ENCODE data around the gene RPS14.
A peak's percentile ranks its signal among the peaks of the same experiment; 100 is the strongest.
"Not testable (repeated sequence)": the region's sequence is repeated elsewhere in the genome, so short reads cannot be mapped to it uniquely, and the experiment has no call there.

The RPS14 gene

GRCh38 chr5:150479416-150479815, 29.9 kb upstream of the RPS14 start:
- DNase-seq (ENCODE audit: low spot score), result no peak

- DNase-seq (ENCODE audit: low spot score), result not testable (repeated sequence)
Measured at GRCh38 chr5:150476568-150476967, 27.0 kb upstream of the RPS14 start.

GRCh38 chr5:150473673-150474358, 24.3 kb upstream of the RPS14 start:
- DNase-seq (ENCODE audit: low spot score), result no peak

GRCh38 chr5:150469718-150470469, 20.4 kb upstream of the RPS14 start:
- no peak for DNase-seq (ENCODE audit: low spot score)

- no peak for DNase-seq (ENCODE audit: low spot score)
Measured at GRCh38 chr5:150468206-150468605, 18.7 kb upstream of the RPS14 start.

GRCh38 chr5:150465927-150466326, 16.4 kb upstream of the RPS14 start:
- DNase-seq (ENCODE audit: low spot score), result no peak

GRCh38 chr5:150464554-150465012, 15.0 kb upstream of the RPS14 start:
- no peak for DNase-seq (ENCODE audit: low spot score)

- no peak for DNase-seq (ENCODE audit: low spot score)
Measured at GRCh38 chr5:150461231-150461630, 11.7 kb upstream of the RPS14 start.

GRCh38 chr5:150460781-150461180, 11.2 kb upstream of the RPS14 start:
- DNase-seq (ENCODE audit: low spot score), result no peak

- peak; percentile 93 for DNase-seq (ENCODE audit: low spot score)
Measured at GRCh38 chr5:150458802-150459557, 9.4 kb upstream of the RPS14 start.

- DNase-seq (ENCODE audit: low spot score), result no peak
Measured at GRCh38 chr5:150457562-150458240, 8.2 kb upstream of the RPS14 start.

- DNase-seq (ENCODE audit: low spot score), result no peak
Measured at GRCh38 chr5:150457121-150457520, 7.6 kb upstream of the RPS14 start.

- no peak for DNase-seq (ENCODE audit: low spot score)
Measured at GRCh38 chr5:150454492-150455229, 5.1 kb upstream of the RPS14 start.

- DNase-seq (ENCODE audit: low spot score), result not testable (repeated sequence)
Measured at GRCh38 chr5:150454027-150454426, 4.5 kb upstream of the RPS14 start.

GRCh38 chr5:150452914-150453313, 3.4 kb upstream of the RPS14 start:
- no peak for DNase-seq (ENCODE audit: low spot score)

- DNase-seq (ENCODE audit: low spot score), result no peak
Measured at GRCh38 chr5:150451594-150451993, 2.1 kb upstream of the RPS14 start.

- no peak for DNase-seq (ENCODE audit: low spot score)
Measured at GRCh38 chr5:150448952-150449516, 505 bp downstream of the RPS14 start.

- DNase-seq (ENCODE audit: low spot score), result no peak
Measured at GRCh38 chr5:150448334-150448733, 1.2 kb downstream of the RPS14 start.

GRCh38 chr5:150447188-150447587, 2.4 kb downstream of the RPS14 start:
- no peak for DNase-seq (ENCODE audit: low spot score)

GRCh38 chr5:150446583-150446982, 3.0 kb downstream of the RPS14 start:
- DNase-seq (ENCODE audit: low spot score), result no peak

- no peak for DNase-seq (ENCODE audit: low spot score)
Measured at GRCh38 chr5:150446088-150446487, 3.5 kb downstream of the RPS14 start.

Data from D341Med (cell line).